NCI-H1694 (cell line): ENCODE measurements around the gene RIPPLY3.

Experiments used
- DNase-seq: peaks from one replicate; lab custom pipeline; 2025; lab: John Stamatoyannopoulos, UW

The RIPPLY3 gene

GRCh38 chr21:37061926-37062592 lies 55.6 kb downstream of the RIPPLY3 start:
- no peak for DNase-seq

- no peak for DNase-seq
Observed at GRCh38 chr21:37062593-37062935, 56.1 kb downstream of the RIPPLY3 start.

GRCh38 chr21:37063433-37063832 lies 56.9 kb downstream of the RIPPLY3 start:
- no peak for DNase-seq

DNA sequence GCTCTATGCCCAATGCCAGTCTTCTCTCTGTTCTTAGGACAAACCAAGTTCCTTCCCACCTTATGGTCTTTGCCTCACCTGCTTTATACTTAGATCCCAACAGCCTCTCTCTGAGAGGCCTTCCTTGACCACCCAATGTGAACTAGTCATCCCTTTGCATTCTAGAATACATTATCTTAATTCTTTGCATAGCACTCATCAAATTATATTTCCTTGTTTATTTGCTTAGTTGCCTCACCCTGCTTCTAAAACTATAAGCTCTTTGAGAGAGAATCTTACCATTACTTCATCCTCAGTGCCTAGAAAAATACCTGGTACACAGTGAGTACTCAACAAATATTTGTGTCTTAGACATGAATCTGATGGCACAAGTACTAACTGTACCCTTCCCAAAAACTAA lies 58.3 kb downstream of the RIPPLY3 start:
- no peak for DNase-seq

GRCh38 chr21:37065561-37066177 lies 59.2 kb downstream of the RIPPLY3 start:
- no peak for DNase-seq
